Mesothelial cell of epicardium (in vitro differentiated cells): ENCODE measurements around the gene NCK1. TPM values are rescaled to one million over a fixed set of nuclear protein-coding genes. Genes with fewer than 3 reads are reported as not detected.

ENCODE experiments used
- DNase-seq, 2 experiments: peaks; one replicate each; pipeline ENCODE4 v3.0.0; 2021; ENCODE audit warnings: low spot score in 2 of 2; ENCODE audit not compliant: unreplicated experiment in 2 of 2
- H3K27ac Mint-ChIP-seq: 2 replicates; pipeline ENCODE4 v1.8.0; 2021; ENCODE audit warnings: mixed read lengths
- H3K27me3 Mint-ChIP-seq: 2 replicates; pipeline ENCODE4 v1.8.0; 2021; ENCODE audit warnings: low read depth, mixed read lengths
- H3K36me3 Mint-ChIP-seq: 2 replicates; pipeline ENCODE4 v1.8.0; 2021; ENCODE audit warnings: mixed read lengths
- H3K4me1 Mint-ChIP-seq: 2 replicates; pipeline ENCODE4 v1.8.0; 2021; ENCODE audit warnings: mixed read lengths
- H3K4me3 Mint-ChIP-seq: 2 replicates; pipeline ENCODE4 v1.8.0; 2021; ENCODE audit warnings: mild to moderate bottlenecking, moderate library complexity, mixed read lengths
- H3K9me3 Mint-ChIP-seq: 2 replicates; pipeline ENCODE4 v1.8.0; 2021; ENCODE audit warnings: mixed read lengths
- CTCF ChIP-seq: fragments of 200-600 bp; sonication (generic); IDR thresholded peaks from one replicate; pipeline ENCODE4 v1.5.0; 2021; ENCODE audit warnings: antibody characterized with exemption; ENCODE audit not compliant: unreplicated experiment
- total RNA-seq: library from RNA; stranded (reverse); gene quantifications from 3 replicates; pipeline ENCODE4 v1.2.1, GENCODE V29; 2021

The NCK1 gene
- total RNA-seq, 1 donor from 2014 or later, result 27.9 TPM

- H3K27me3 Mint-ChIP-seq, result no peaks in the 10 kb centered on the region
- DNase-seq, result no peak
- H3K4me3 Mint-ChIP-seq, result no peak overlapping the region
- no peak overlapping the region for H3K27ac Mint-ChIP-seq
- no peaks in the 10 kb centered on the region for H3K9me3 Mint-ChIP-seq
- peaks cover 8% of the 10 kb centered on the region for H3K36me3 Mint-ChIP-seq
- H3K4me1 Mint-ChIP-seq, result peaks cover 8% of the 10 kb centered on the region
- no peak for TF ChIP-seq CTCF
These were observed 23.1 kb upstream of the NCK1 start for GRCh38 chr3:136838641-136839555.

GRCh38 chr3:136839556-136839931 is 22.5 kb upstream of the NCK1 start:
- Mint-ChIP-seq H3K27ac (no peak overlapping the region), H3K27me3 (no peaks in the 10 kb centered on the region), H3K9me3 (no peaks in the 10 kb centered on the region), H3K36me3 (peaks cover 8% of the 10 kb centered on the region), H3K4me1 (peaks cover 8% of the 10 kb centered on the region), H3K4me3 (no peak overlapping the region)
- no peak for TF ChIP-seq CTCF
- no peak for DNase-seq

DNA sequence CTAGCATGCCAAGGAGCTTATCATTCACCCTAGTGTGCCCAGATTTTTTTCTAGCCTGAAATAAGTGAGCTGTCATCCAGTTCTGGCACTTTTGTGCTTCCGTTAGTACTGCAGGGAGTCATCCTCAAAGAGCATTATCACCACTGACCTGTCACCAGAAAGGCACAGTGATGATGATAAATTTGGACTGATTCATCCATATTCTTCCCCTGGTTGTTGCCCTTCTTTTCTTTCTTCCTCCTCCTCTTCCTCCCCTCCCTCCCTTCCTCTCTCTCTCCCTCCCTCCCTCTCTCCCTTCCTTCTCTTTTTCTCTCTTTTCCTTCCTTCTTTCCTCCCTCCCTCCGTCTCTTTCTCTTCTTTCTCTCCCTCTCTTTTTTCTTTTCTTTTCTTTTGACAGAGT is 21.8 kb upstream of the NCK1 start:
- no peak overlapping the region for H3K4me3 Mint-ChIP-seq
- H3K27ac Mint-ChIP-seq, result no peak overlapping the region

GRCh38 chr3:136842294-136842693 is 19.7 kb upstream of the NCK1 start:
- peaks cover 8% of the 10 kb centered on the region for H3K4me1 Mint-ChIP-seq
- H3K4me3 Mint-ChIP-seq, result no peak overlapping the region
- no peaks in the 10 kb centered on the region for H3K9me3 Mint-ChIP-seq
- no peak for TF ChIP-seq CTCF
- H3K27me3 Mint-ChIP-seq, result no peaks in the 10 kb centered on the region
- peaks cover 19% of the 10 kb centered on the region for H3K36me3 Mint-ChIP-seq
- no peak overlapping the region for H3K27ac Mint-ChIP-seq
- no peak for DNase-seq

More for the DNA sequence above, 21.8 kb upstream of the NCK1 start:
- no peaks in the 10 kb centered on the region for H3K9me3 Mint-ChIP-seq
- no peaks in the 10 kb centered on the region for H3K27me3 Mint-ChIP-seq
- H3K36me3 Mint-ChIP-seq, result peaks cover 13% of the 10 kb centered on the region
- peaks cover 8% of the 10 kb centered on the region for H3K4me1 Mint-ChIP-seq
- no peak for DNase-seq
- no peak for TF ChIP-seq CTCF

GRCh38 chr3:136844724-136845123 is 17.3 kb upstream of the NCK1 start:
- Mint-ChIP-seq H3K4me3 (no peak overlapping the region), H3K27me3 (no peaks in the 10 kb centered on the region), H3K4me1 (peaks cover under 1% of the 10 kb centered on the region), H3K27ac (no peak overlapping the region), H3K36me3 (peaks cover 21% of the 10 kb centered on the region), H3K9me3 (no peaks in the 10 kb centered on the region)
- TF ChIP-seq CTCF, result no peak
- DNase-seq, result no peak
